Measurements from ENCODE around the gene GNL1. TPM values are rescaled to one million over a fixed set of nuclear protein-coding genes. Genes with fewer than 3 reads are reported as not detected.

GNL1 gene
- total and polyA plus RNA-seq, 2 donors (not counting 3 experiments of a cell fraction or from before 2014, with no cell fraction given), result 58.4 to 87.3 TPM

DNA sequence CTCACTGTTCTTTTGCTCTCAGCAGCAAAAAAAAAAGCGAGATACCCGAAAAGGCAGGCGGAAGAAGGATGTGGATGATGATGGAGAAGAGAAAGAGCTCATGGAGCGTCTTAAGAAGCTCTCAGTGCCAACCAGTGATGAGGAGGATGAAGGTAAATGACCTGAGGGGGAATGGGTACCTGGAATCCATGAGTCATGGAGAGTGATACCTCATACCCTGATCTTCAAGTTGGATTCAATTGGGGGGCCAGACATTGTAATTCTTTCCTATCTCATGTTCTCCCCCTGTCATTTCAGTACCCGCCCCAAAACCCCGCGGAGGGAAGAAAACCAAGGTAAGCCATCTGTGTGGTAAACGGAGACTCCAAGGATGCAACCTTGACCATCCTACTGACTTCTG is 21.8 kb upstream of the GNL1 start:
- H3K27ac ChIP-seq (ENCODE audit: insufficient read depth, low read depth, low read length), result no peak overlapping the region
- H3K9me3 ChIP-seq (replicated peaks; ENCODE audit: control insufficient read depth, insufficient read depth, low read length), result no peaks in the 10 kb centered on the region
- H3K27me3 ChIP-seq (ENCODE audit: control insufficient read depth in 2 of 2, insufficient read depth in 2 of 2, low read length in 2 of 2), result no peaks in the 10 kb centered on the region
- CTCF ChIA-PET, result interaction anchor here (1.6 kb wide), 1 partner anchor 20 kb away, joined by 7 read pairs; no protein-coding TSS in a partner anchor
- H3K9ac ChIP-seq (replicated peaks; ENCODE audit: extremely low read depth, insufficient read depth, low read length), result no peak overlapping the region
- BruUV-seq (replicated peaks), result no TSS peak
- dilution Hi-C loops (cut with MboI; ENCODE audit: extremely low pct_ligation_motif_present, low sequenced_read_pairs), result no loop called here
- TF ChIP-seq GATA2 (IDR thresholded peaks at IDR 0.05; ENCODE audit: insufficient read depth, insufficient read length, low read depth, low read length) (no peak), POLR2A (IDR thresholded peaks at IDR 0.05; ENCODE audit: low read depth, low read length) (no peak), JUN (IDR thresholded peaks at IDR 0.05; ENCODE audit: borderline replicate concordance, insufficient read depth, insufficient read length, low read depth) (no peak), EZH2 (IDR thresholded peaks at IDR 0.05; ENCODE audit: borderline replicate concordance, low read depth, low read length, severe bottlenecking) (no peak), MYC (IDR thresholded peaks at IDR 0.05; ENCODE audit: low read depth, low read length) (no peak), FOS (IDR thresholded peaks at IDR 0.05; ENCODE audit: borderline replicate concordance, insufficient read depth, low read length) (no peak)
- TF ChIP-seq, protein P1, sequence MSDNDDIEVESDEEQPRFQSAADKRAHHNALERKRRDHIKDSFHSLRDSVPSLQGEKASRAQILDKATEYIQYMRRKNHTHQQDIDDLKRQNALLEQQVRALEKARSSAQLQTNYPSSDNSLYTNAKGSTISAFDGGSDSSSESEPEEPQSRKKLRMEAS (IDR thresholded peaks at IDR 0.05; ENCODE audit: insufficient read depth, insufficient read length), result no peak
- no peaks in the 10 kb centered on the region for H4K20me1 ChIP-seq (replicated peaks; ENCODE audit: control insufficient read depth, extremely low read depth, insufficient read depth, low read length)
- FAIRE-seq (no peak), DNase-seq (ENCODE audit: low read depth, low spot score) (no peak)
- intact Hi-C loops (cut with micrococcal nuclease), result no loop called here
- H3K36me3 ChIP-seq (ENCODE audit: control insufficient read depth in 2 of 2, extremely low read depth in 1 of 2, insufficient read depth in 2 of 2, low read length in 2 of 2), result peaks cover 18 to 37% of the 10 kb centered on the region in 2 experiments
- no peak overlapping the region for H3K4me3 ChIP-seq (replicated peaks in 1 of 3; ENCODE audit: insufficient read depth in 1 of 3, low read depth in 1 of 3, low read length in 3 of 3)
- no peaks in the 10 kb centered on the region for H3K4me1 ChIP-seq (ENCODE audit: control insufficient read depth, extremely low read depth, insufficient read depth, low read length)
- peaks cover 29% of the 10 kb centered on the region for H3K79me2 ChIP-seq (ENCODE audit: control insufficient read depth, insufficient read depth, low read length)
- H2AFZ ChIP-seq (ENCODE audit: low read depth, low read length), result no peak overlapping the region
- no peaks in the 10 kb centered on the region for H3K9me1 ChIP-seq (replicated peaks; ENCODE audit: control insufficient read depth, extremely low read depth, insufficient read depth, low read length)
- no peak overlapping the region for H3K4me2 ChIP-seq (ENCODE audit: insufficient read depth, low read length)
- POLR2A ChIA-PET, result no interaction called here

DNA sequence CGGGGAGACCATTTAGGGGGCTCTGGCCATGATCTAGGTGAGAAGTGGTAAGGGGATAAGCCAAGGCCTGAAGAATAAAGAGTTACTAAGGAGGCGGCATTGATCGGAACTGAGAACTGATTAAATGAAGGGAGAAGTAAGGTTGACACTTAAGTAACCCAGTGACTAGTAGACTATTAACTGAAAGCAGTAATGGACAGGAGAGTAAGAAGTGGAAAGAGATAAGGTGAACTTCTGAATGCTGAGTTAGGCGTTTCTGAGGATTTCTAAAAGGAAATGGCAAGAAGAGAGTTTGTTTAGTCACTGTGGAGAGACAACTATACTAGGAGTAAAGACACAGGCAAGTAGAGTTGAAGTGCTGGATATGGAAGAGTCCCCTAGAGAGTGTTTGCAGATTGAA is 16.8 kb upstream of the GNL1 start:
- H3K4me1 ChIP-seq (ENCODE audit: control insufficient read depth, extremely low read depth, insufficient read depth, low read length), result peaks cover 18% of the 10 kb centered on the region
- H3K9ac ChIP-seq (replicated peaks; ENCODE audit: extremely low read depth, insufficient read depth, low read length), result no peak overlapping the region
- no peaks in the 10 kb centered on the region for H3K9me3 ChIP-seq (replicated peaks; ENCODE audit: control insufficient read depth, insufficient read depth, low read length)
- no TSS peak for BruUV-seq (replicated peaks)
- no peaks in the 10 kb centered on the region for H3K9me1 ChIP-seq (replicated peaks; ENCODE audit: control insufficient read depth, extremely low read depth, insufficient read depth, low read length)
- H3K4me2 ChIP-seq (ENCODE audit: insufficient read depth, low read length), result peak overlapping the region; percentile 17
- no peaks in the 10 kb centered on the region for H3K27me3 ChIP-seq (ENCODE audit: control insufficient read depth in 2 of 2, insufficient read depth in 2 of 2, low read length in 2 of 2)
- peaks cover 45% of the 10 kb centered on the region for H3K79me2 ChIP-seq (ENCODE audit: control insufficient read depth, insufficient read depth, low read length)
- TF ChIP-seq, protein P2, sequence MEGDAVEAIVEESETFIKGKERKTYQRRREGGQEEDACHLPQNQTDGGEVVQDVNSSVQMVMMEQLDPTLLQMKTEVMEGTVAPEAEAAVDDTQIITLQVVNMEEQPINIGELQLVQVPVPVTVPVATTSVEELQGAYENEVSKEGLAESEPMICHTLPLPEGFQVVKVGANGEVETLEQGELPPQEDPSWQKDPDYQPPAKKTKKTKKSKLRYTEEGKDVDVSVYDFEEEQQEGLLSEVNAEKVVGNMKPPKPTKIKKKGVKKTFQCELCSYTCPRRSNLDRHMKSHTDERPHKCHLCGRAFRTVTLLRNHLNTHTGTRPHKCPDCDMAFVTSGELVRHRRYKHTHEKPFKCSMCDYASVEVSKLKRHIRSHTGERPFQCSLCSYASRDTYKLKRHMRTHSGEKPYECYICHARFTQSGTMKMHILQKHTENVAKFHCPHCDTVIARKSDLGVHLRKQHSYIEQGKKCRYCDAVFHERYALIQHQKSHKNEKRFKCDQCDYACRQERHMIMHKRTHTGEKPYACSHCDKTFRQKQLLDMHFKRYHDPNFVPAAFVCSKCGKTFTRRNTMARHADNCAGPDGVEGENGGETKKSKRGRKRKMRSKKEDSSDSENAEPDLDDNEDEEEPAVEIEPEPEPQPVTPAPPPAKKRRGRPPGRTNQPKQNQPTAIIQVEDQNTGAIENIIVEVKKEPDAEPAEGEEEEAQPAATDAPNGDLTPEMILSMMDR (IDR thresholded peaks at IDR 0.05; ENCODE audit: extremely low read depth in 1 of 2, insufficient read depth in 1 of 2, low read depth in 1 of 2, low read length in 2 of 2), result no peak
- TF ChIP-seq, protein P1 (IDR thresholded peaks at IDR 0.05; ENCODE audit: insufficient read depth, insufficient read length), result no peak
- TF ChIP-seq FOS (IDR thresholded peaks at IDR 0.05; ENCODE audit: borderline replicate concordance, insufficient read depth, low read length) (no peak), POLR2AphosphoS5 (IDR thresholded peaks at IDR 0.05; ENCODE audit: insufficient read depth, low read depth, low read length) (no peak), MYC (IDR thresholded peaks at IDR 0.05; ENCODE audit: low read depth, low read length) (no peak), POLR2A (IDR thresholded peaks at IDR 0.05; ENCODE audit: low read depth, low read length) (no peak), GATA2 (IDR thresholded peaks at IDR 0.05; ENCODE audit: insufficient read depth, insufficient read length, low read depth, low read length) (no peak), EZH2 (IDR thresholded peaks at IDR 0.05; ENCODE audit: borderline replicate concordance, low read depth, low read length, severe bottlenecking) (no peak), JUN (IDR thresholded peaks at IDR 0.05; ENCODE audit: borderline replicate concordance, insufficient read depth, insufficient read length, low read depth) (no peak)
- H4K20me1 ChIP-seq (replicated peaks; ENCODE audit: control insufficient read depth, extremely low read depth, insufficient read depth, low read length), result no peaks in the 10 kb centered on the region
- CTCF ChIA-PET, result interaction anchor here (1.0 to 1.2 kb wide), 3 partner anchors 12 to 91 kb away, joined by 3 to 4 read pairs (median 3); no protein-coding TSS in a partner anchor
- no peak overlapping the region for H3K27ac ChIP-seq (ENCODE audit: insufficient read depth, low read depth, low read length)
- H3K36me3 ChIP-seq (ENCODE audit: control insufficient read depth in 2 of 2, extremely low read depth in 1 of 2, insufficient read depth in 2 of 2, low read length in 2 of 2), result peaks cover 2 to 11% of the 10 kb centered on the region in 2 experiments
- intact Hi-C loops (cut with micrococcal nuclease), result no loop called here
- FAIRE-seq (no peak), DNase-seq (ENCODE audit: low read depth, low spot score) (no peak)
- no peak overlapping the region for H2AFZ ChIP-seq (ENCODE audit: low read depth, low read length)
- no peak overlapping the region for H3K4me3 ChIP-seq (replicated peaks in 1 of 3; ENCODE audit: insufficient read depth in 1 of 3, low read depth in 1 of 3, low read length in 3 of 3)
- dilution Hi-C loops (cut with MboI; ENCODE audit: extremely low pct_ligation_motif_present, low sequenced_read_pairs), result no loop called here
- POLR2A ChIA-PET, result no interaction called here
